HPDE6-E6E7 (cell line): Measurements from ENCODE around the gene MIPOL1.

Experiments
- DNase-seq: peaks from one replicate; pipeline ENCODE4 v3.0.0; 2011; ENCODE audit warnings: missing footprints; ENCODE audit errors: extremely low spot score

Gene MIPOL1

GRCh38 chr14:37399517-37399916 lies 201.8 kb downstream of the MIPOL1 start:
- DNase-seq, result no peak

GRCh38 chr14:37401093-37401492 lies 203.4 kb downstream of the MIPOL1 start:
- DNase-seq, result no peak

- DNase-seq, result no peak
Measured at GRCh38 chr14:37403626-37404025, 205.9 kb downstream of the MIPOL1 start.

GRCh38 chr14:37406095-37406494 lies 208.4 kb downstream of the MIPOL1 start:
- no peak for DNase-seq

GRCh38 chr14:37411079-37411735 lies 213.5 kb downstream of the MIPOL1 start:
- DNase-seq, result no peak

GRCh38 chr14:37413050-37413449 lies 215.3 kb downstream of the MIPOL1 start:
- no peak for DNase-seq

GRCh38 chr14:37413504-37414003 lies 215.8 kb downstream of the MIPOL1 start:
- DNase-seq, result no peak

GRCh38 chr14:37416264-37416663 lies 218.5 kb downstream of the MIPOL1 start:
- no peak for DNase-seq

- DNase-seq, result no peak
Measured at GRCh38 chr14:37417151-37417550, 219.4 kb downstream of the MIPOL1 start.

GRCh38 chr14:37417833-37418232 lies 220.1 kb downstream of the MIPOL1 start:
- no peak for DNase-seq

GRCh38 chr14:37420622-37421021 lies 222.9 kb downstream of the MIPOL1 start:
- no peak for DNase-seq

- no peak for DNase-seq
Measured at GRCh38 chr14:37422319-37422718, 224.6 kb downstream of the MIPOL1 start.

- DNase-seq, result no peak
Measured at GRCh38 chr14:37422748-37423147, 225.0 kb downstream of the MIPOL1 start.

GRCh38 chr14:37428954-37429353 lies 231.2 kb downstream of the MIPOL1 start:
- no peak for DNase-seq

GRCh38 chr14:37429618-37430017 lies 231.9 kb downstream of the MIPOL1 start:
- DNase-seq, result no peak

GRCh38 chr14:37434867-37435266 lies 237.1 kb downstream of the MIPOL1 start:
- no peak for DNase-seq

- DNase-seq, result no peak
Measured at GRCh38 chr14:37436519-37436918, 238.8 kb downstream of the MIPOL1 start.

- DNase-seq, result no peak
Measured at GRCh38 chr14:37437490-37437889, 239.8 kb downstream of the MIPOL1 start.

- no peak for DNase-seq
Measured at GRCh38 chr14:37438444-37438843, 240.7 kb downstream of the MIPOL1 start.

- no peak for DNase-seq
Measured at GRCh38 chr14:37443461-37443860, 245.7 kb downstream of the MIPOL1 start.

- DNase-seq, result peak; percentile 15
Measured at GRCh38 chr14:37447883-37448391, 250.2 kb downstream of the MIPOL1 start.

GRCh38 chr14:37452323-37452722 lies 254.6 kb downstream of the MIPOL1 start:
- DNase-seq, result no peak

- DNase-seq, result no peak
Measured at GRCh38 chr14:37453985-37454384, 256.2 kb downstream of the MIPOL1 start.

GRCh38 chr14:37457334-37457733 lies 259.6 kb downstream of the MIPOL1 start:
- DNase-seq, result no peak
